ENCODE measurements around the gene CMTM5.
"Not testable (repeated sequence)": the region's sequence is repeated elsewhere in the genome, so short reads cannot be mapped to it uniquely, and the experiment has no call there.

The CMTM5 gene

DNA sequence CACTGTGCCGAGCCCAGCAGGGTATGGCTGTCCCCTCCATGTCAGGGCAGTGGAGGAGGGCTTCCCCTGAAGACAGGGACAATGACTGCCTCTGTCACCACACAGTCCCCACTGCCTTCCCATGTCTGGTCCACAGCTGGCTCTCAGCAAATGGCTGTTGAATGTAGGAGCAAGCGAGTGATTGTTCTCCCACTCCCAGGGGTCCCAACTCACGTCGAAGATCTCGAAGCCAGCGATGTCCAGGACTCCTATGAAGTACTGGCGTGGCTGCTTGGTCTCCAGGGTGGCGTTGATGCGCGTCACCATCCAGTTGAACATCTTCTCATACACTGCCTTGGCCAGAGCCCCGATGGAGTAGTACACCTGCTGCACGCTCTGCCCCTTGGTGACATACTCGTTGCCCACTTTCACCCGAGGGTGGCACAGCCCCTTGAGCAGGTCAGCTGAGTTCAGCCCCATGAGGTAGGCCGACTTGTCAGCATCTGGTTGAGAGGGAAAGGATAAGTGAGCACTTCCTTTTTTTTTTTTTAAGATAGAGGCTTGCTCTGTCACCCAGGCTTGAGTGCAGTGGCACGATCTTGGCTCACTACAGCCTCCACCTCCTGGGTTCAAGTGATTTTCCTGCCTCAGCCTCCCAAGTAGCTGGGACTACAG, 23.8 kb downstream of the CMTM5 start:
- not testable (repeated sequence) for DNase-seq

- DNase-seq, result no peak
Observed at GRCh38 chr14:23401291-23401690, 24.4 kb downstream of the CMTM5 start.

DNA sequence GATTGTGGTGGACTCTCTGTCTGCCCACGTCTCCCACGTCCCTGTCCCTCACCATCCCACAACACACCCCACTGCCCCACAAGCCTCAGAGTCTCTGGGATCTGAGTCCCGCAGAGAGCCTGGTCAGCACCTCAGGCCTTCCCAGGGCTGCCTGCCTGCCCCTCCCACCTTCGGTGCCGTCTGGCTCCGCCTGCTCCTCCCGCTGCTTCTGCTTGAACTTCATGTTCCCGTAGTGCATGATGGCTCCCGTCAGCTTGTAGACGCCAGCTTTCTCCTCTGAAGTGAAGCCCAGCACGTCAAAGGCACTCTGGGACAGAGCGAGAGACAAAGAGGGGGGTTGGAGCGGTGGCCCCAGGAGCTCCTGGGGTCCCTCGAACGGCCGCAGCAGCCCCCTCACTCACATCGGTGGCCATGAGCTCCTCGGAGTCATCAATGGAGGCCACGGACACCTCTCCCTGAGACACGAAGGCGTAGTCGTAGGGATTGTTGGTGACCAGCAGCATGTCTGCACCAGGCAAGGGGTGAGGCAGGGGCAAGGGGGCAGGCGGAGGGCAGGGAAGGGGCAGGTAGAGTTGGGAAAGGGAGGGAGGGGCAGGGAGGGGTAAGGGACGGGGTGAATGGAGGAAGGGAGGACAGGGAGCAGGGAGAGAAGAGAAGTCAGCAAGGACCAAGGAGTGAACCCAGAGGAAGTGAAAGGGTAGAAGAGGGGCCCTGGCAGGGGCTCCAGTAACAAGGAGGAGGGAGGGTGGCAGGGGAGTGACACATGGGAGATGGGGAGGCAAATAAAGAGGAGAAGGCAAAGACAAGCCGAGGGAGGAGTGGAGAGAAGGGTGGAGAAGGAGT, 25.7 kb downstream of the CMTM5 start:
- DNase-seq, result no peak

GRCh38 chr14:23403139-23403438, 26.2 kb downstream of the CMTM5 start:
- no peak for DNase-seq

- DNase-seq, result no peak
Observed at GRCh38 chr14:23403908-23404307, 27.1 kb downstream of the CMTM5 start.

- DNase-seq, result no peak
Observed at GRCh38 chr14:23404331-23404900, 27.6 kb downstream of the CMTM5 start.

- no peak for DNase-seq
Observed at GRCh38 chr14:23405096-23405495, 28.2 kb downstream of the CMTM5 start.

DNA sequence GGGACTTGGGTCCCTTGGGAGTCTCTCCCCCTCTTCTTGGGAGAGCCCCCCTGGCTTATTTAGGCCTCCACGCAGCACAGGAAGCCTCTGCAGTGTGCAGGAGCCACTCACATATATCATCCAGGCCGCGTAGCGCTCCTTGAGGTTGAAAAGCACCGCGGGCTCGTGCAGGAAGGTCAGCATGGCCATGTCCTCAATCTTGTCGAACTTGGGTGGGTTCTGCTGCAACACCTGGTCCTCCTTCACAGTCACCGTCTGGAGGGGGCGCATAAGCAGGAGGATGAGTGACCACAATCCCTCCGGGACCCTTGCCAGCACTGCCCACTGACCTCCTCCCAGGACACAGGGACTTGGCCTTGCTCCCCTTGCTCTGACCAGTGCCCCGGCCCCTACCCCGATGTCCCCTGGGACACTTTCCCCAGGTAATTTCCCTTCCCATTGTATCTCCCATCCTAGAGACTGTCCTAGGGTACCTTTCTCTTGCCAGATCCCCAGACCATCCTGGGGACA, 28.7 kb downstream of the CMTM5 start:
- DNase-seq, result no peak

DNA sequence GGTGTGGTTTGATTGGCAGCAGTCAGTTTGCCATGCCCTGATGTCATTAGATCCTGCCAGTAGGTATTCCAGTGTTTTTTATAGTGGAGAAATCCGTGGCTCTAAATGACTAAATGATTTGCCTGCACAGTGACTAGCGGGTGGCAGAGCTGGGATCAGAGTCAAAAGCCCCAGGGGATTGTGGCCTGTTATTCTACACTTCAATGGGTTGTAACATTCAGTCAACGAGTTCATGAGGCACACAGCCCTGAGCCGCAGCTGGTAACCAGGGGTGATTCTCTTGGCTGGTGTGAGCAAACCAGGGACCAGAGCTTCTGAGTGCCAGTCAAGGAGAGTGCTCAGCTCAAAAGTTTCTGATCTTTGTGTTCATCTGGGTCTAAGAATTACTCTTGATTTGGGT, 29.4 kb downstream of the CMTM5 start:
- DNase-seq, result no peak

- no peak for DNase-seq
Observed at GRCh38 chr14:23406725-23407355, 30.0 kb downstream of the CMTM5 start.

DNA sequence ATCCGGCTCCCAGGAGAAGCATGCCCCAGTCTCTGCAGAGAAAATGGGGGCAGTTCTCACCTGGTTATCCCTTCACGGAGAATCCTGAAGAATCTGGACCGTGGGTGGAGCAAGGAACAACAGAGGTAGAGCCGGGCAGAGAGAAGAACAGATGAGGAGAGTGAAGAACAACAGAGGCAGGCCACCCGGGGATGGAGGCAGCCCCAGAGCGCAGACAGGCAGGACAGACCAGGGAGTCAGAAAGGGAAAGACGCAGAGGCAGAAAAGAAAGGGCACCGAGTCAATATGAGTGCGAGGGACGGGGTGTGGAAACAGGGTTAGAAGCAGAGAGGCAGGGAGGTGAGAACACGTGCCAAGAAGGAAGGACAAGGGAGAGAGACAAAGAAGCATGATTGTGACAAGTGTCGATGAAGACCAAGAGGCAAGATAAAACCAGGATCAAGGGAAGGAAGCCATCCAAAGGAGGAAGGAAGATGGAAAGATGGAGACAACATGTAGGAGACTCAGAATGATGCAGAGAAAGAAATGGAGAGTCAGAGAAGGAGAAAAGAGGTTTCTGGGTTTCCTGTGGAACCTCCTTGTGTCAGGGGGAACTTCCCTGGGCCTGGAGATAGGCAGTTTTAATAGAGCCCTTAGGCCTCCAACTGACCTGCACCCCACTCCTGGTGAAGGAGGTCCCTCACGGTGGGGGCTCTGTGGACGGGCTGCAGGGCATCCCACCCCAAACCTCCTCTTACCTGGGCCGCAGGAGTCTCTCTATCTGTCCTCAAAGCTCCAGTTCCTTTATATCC, 30.9 kb downstream of the CMTM5 start, which contains the start of gene MYH6:
Gene MYH6, minus strand, starts transcription at position 758 of the 791 bp plus-strand sequence. CDS start 1,050 bp downstream, outside the sequence.
- DNase-seq, result no peak

- no peak for DNase-seq
Observed at GRCh38 chr14:23408307-23408630, 31.4 kb downstream of the CMTM5 start.

DNA sequence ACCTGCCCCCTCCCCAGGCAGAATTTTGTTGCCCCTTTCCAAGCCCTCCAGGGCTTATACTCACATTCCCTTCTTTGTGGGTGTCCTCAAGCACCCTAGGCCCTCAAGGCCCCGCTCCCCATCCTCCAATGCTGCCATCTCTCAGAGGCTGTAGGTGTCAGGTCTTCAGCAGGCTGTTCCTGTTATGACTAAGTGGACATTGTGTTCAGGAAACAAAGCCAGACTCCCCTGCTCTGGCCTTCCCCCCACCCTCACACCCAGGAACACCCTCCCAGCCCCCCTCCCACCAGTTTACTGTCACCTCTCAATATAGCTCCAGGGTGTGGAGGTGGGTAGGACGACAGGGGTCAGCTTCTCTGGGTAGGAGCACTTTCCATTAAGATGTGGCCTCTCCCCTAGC, 32.6 kb downstream of the CMTM5 start:
- no peak for DNase-seq

DNA sequence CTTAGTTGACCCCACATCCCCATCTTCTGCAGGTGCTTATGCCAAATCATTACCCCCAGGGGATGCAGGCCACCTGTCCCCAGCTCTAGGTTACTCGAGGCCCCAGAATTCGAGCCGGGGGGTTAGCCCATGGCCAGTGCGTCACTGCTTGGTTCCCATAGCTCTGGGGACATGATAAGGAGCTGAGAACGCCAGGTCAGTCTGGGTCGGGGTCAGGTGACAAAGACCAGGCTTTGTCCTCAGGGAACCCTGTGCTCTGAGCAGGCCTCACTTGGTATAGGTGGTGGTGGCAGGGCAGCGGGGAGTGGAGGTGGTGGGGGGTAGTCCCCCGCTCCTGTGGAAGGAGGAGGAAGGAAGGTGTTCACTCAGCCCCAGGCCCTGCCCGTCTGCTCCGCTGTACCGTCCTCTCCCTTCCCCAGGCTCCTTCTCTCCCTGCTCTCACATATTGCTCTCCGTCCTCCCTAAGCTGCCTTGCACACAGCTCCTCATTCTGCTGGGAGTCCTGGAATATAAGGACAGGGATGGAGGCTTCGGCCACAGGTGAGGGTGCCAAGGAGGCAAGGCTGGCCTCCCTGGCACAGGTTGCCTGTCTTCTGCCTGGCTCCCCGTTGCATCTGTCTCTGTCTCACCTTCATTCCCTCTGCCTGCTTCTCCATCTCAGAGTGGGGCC, 33.3 kb downstream of the CMTM5 start:
- DNase-seq, result no peak

- no peak for DNase-seq
Observed at GRCh38 chr14:23411563-23412525, 35.0 kb downstream of the CMTM5 start.

GRCh38 chr14:23413681-23414080, 36.8 kb downstream of the CMTM5 start:
- no peak for DNase-seq

DNA sequence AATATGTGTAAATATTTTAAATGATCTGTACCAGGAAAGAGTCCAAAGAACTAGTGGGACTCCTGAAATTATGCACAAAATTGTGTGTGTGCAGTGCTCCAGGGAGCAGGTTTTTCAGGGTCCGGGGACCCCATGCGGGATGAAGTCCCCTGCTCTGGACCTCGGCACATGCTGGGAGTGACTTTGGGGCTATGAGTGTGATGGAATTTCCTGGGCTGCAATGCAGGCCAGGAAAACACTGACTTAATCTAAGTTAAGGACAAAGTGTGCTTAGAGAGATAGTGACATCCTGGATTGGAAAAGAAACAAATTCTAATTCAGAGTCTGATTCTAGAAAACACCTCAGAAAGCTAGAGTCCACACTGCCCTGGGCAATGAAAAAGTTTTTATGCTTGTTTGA, 37.4 kb downstream of the CMTM5 start:
- no peak for DNase-seq

DNA sequence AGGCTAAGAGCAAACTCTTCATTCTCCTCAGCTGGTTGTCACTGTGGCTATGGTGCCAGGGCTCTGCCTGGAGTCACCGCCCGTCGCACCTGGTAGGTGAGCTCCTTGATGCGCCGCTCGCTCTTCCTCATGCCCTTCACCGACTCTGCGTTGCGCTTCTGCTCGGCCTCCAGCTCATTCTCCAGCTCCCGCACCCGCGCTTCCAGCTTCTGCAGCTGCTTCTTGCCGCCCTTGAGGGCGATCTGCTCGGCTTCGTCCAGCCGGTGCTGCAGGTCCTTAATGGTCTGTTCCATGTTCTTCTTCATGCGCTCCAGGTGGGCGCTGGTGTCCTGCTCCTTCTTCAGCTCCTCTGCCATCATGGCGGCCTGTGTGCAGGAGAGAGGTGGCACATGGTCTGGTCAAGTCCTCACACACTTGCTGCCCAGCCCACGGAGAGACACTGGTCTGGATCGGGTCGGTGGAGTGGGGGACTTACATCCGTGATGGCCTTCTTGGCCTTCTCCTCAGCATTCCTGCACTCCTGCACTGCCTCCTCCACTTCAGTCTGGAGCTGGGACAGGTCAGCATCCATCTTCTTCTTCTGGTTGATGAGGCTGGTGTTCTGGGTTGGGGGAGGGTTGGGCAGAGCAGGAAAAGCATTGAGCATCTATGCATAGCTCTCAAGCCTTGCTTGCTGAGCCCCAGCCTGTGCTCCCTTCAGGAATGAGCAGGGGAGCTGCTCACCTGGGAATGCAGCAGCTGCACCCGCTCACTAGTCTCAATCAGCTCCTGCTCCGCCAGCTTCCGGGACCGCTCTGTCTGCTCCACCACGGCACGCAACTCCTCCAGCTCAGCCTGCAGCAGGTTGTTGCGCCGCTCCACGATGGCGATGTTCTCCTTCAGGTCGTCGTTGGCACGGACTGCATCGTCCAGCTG, 38.3 kb downstream of the CMTM5 start:
- DNase-seq, result no peak

- DNase-seq, result no peak
Observed at GRCh38 chr14:23415821-23416778, 39.3 kb downstream of the CMTM5 start.
